Hindlimb muscle (tissue), 1 donor: Measurements from ENCODE around the gene CISD3. TPM values are rescaled to one million over a fixed set of nuclear protein-coding genes. Genes with fewer than 3 reads are reported as not detected.
A peak's percentile ranks its signal among the peaks of the same experiment; 100 is the strongest.

Experiments used
- DNase-seq: peaks from one replicate; pipeline ENCODE4 v3.0.0-alpha.2; 2013
- polyA plus RNA-seq: library from polyadenylated mRNA; unstranded; fragments of 120-200 nt; gene quantifications from one replicate; pipeline ENCODE4 v1.2.1, GENCODE V29; 2013; ENCODE audit not compliant: insufficient read length

The CISD3 gene
- polyA plus RNA-seq, 1 donor = 16.8 TPM

GRCh38 chr17:38745545-38745944 is 15.4 kb downstream of the CISD3 start:
- no peak for DNase-seq

- DNase-seq = no peak
Measured at GRCh38 chr17:38746004-38746848, 16.1 kb downstream of the CISD3 start.

GRCh38 chr17:38746849-38747462 is 16.8 kb downstream of the CISD3 start:
- DNase-seq = no peak

GRCh38 chr17:38747463-38748148 is 17.5 kb downstream of the CISD3 start:
- peak; percentile 48 for DNase-seq

- peak; percentile 91 for DNase-seq
Measured at GRCh38 chr17:38748149-38748891, 18.2 kb downstream of the CISD3 start, which contains the start of gene PCGF2. Gene PCGF2, minus strand, starts transcription at chr17:38748336. Its CDS starts 7,934 bp downstream, at chr17:38740402.

- DNase-seq = no peak
Measured at GRCh38 chr17:38748892-38749222, 18.7 kb downstream of the CISD3 start.

- DNase-seq = peak; percentile 84
Measured at GRCh38 chr17:38749223-38750043, 19.3 kb downstream of the CISD3 start.

- no peak for DNase-seq
Measured at GRCh38 chr17:38750044-38750311, 19.8 kb downstream of the CISD3 start.

- DNase-seq = no peak
Measured at GRCh38 chr17:38750312-38751121, 20.4 kb downstream of the CISD3 start.

GRCh38 chr17:38751144-38751807 is 21.1 kb downstream of the CISD3 start:
- DNase-seq = no peak

GRCh38 chr17:38751808-38752307 is 21.7 kb downstream of the CISD3 start:
- DNase-seq = peak; percentile 91

- DNase-seq = peak; percentile 98
Measured at GRCh38 chr17:38752308-38753070, 22.3 kb downstream of the CISD3 start, which contains the start of gene PSMB3. Gene PSMB3, plus strand, starts transcription at chr17:38752741. Its CDS starts 86 bp downstream, at chr17:38752827.

GRCh38 chr17:38753071-38753506 is 22.9 kb downstream of the CISD3 start:
- DNase-seq = no peak

GRCh38 chr17:38761612-38762011 is 31.5 kb downstream of the CISD3 start:
- DNase-seq = no peak

GRCh38 chr17:38762231-38762630 is 32.1 kb downstream of the CISD3 start:
- DNase-seq = no peak

GRCh38 chr17:38766341-38766740 is 36.2 kb downstream of the CISD3 start:
- DNase-seq = no peak

- DNase-seq = no peak
Measured at GRCh38 chr17:38768417-38768816, 38.3 kb downstream of the CISD3 start.

- no peak for DNase-seq
Measured at GRCh38 chr17:38773258-38773657, 43.1 kb downstream of the CISD3 start.

- DNase-seq = no peak
Measured at GRCh38 chr17:38777641-38778250, 47.6 kb downstream of the CISD3 start.
